ENCODE data around the gene PNMA6E. TPM values are rescaled to one million over a fixed set of nuclear protein-coding genes. Genes with fewer than 3 reads are reported as not detected.

Gene PNMA6E
- total and polyA plus RNA-seq, 2 donors (not counting 3 experiments of a cell fraction or from before 2014, with no cell fraction given), result not detected

- Histone ChIP-seq H3K9me1 (replicated peaks; ENCODE audit: control insufficient read depth, extremely low read depth, insufficient read depth, low read length) (no peaks in the 10 kb centered on the region), H3K4me3 (replicated peaks in 1 of 3; ENCODE audit: insufficient read depth in 1 of 3, low read depth in 1 of 3, low read length in 3 of 3) (no peak overlapping the region), H3K79me2 (ENCODE audit: control insufficient read depth, insufficient read depth, low read length) (no peaks in the 10 kb centered on the region), H3K36me3 (ENCODE audit: control insufficient read depth in 2 of 2, extremely low read depth in 1 of 2, insufficient read depth in 2 of 2, low read length in 2 of 2) (no peaks in the 10 kb centered on the region), H2AFZ (ENCODE audit: low read depth, low read length) (no peak overlapping the region), H3K4me2 (ENCODE audit: insufficient read depth, low read length) (no peak overlapping the region), H3K4me1 (ENCODE audit: control insufficient read depth, extremely low read depth, insufficient read depth, low read length) (no peaks in the 10 kb centered on the region), H3K9ac (replicated peaks; ENCODE audit: extremely low read depth, insufficient read depth, low read length) (no peak overlapping the region), H3K27me3 (ENCODE audit: control insufficient read depth in 2 of 2, insufficient read depth in 2 of 2, low read length in 2 of 2) (peaks cover 0 to 3% of the 10 kb centered on the region in 2 experiments), H3K9me3 (replicated peaks; ENCODE audit: control insufficient read depth, insufficient read depth, low read length) (no peaks in the 10 kb centered on the region), H3K27ac (ENCODE audit: insufficient read depth, low read depth, low read length) (no peak overlapping the region), H4K20me1 (replicated peaks; ENCODE audit: control insufficient read depth, extremely low read depth, insufficient read depth, low read length) (no peaks in the 10 kb centered on the region)
- peak; percentile 18 for FAIRE-seq
- BruUV-seq (replicated peaks), result no TSS peak
- intact Hi-C loops (cut with micrococcal nuclease), result no loop called here
- TF ChIP-seq GATA2 (IDR thresholded peaks at IDR 0.05; ENCODE audit: insufficient read depth, insufficient read length, low read depth, low read length) (no peak), EZH2 (IDR thresholded peaks at IDR 0.05; ENCODE audit: borderline replicate concordance, low read depth, low read length, severe bottlenecking) (no peak), JUN (IDR thresholded peaks at IDR 0.05; ENCODE audit: borderline replicate concordance, insufficient read depth, insufficient read length, low read depth) (no peak), POLR2A (IDR thresholded peaks at IDR 0.05; ENCODE audit: low read depth, low read length) (no peak), MAX (IDR thresholded peaks at IDR 0.05; ENCODE audit: insufficient read depth, insufficient read length) (no peak), FOS (IDR thresholded peaks at IDR 0.05; ENCODE audit: borderline replicate concordance, insufficient read depth, low read length) (no peak), CTCF (IDR thresholded peaks at IDR 0.05; ENCODE audit: extremely low read depth in 1 of 2, insufficient read depth in 1 of 2, low read depth in 1 of 2, low read length in 2 of 2) (no peak), POLR2AphosphoS5 (IDR thresholded peaks at IDR 0.05; ENCODE audit: insufficient read depth, low read depth, low read length) (no peak), MYC (IDR thresholded peaks at IDR 0.05; ENCODE audit: low read depth, low read length) (no peak)
- CTCF ChIA-PET, result no interaction called here
- POLR2A ChIA-PET, result no interaction called here
- no peak for DNase-seq (ENCODE audit: low read depth, low spot score)
- dilution Hi-C loops (cut with MboI; ENCODE audit: extremely low pct_ligation_motif_present, low sequenced_read_pairs), result no loop called here
Observed at GRCh38 chrX:153366878-153367538, 34.1 kb downstream of the PNMA6E start.
